Tibial nerve (tissue), 3 donors: ENCODE results near the gene DPYSL4.

ENCODE experiments used
- POLR2A ChIP-seq, 2 donors: fragments of 450-650 bp; IDR thresholded peaks; one replicate each; pipeline ENCODE4 v1.6.1; 2017; ENCODE audit warnings: antibody characterized with exemption in 2 of 2, mild to moderate bottlenecking in 2 of 2, moderate library complexity in 2 of 2
- TF ChIP-seq, protein P1 (sequence below), 5 experiments: fragments of 200-600 bp in 3 of 5; fragments of 450-650 bp in 2 of 5; sonication (generic) in 3 of 5; IDR thresholded peaks; one replicate each; pipeline ENCODE4 v1.5.1; 2016 to 2019; ENCODE audit warnings: antibody characterized with exemption in 5 of 5, mild to moderate bottlenecking in 3 of 5, moderate library complexity in 2 of 5

GRCh38 chr10:132250481-132251475 is 64.0 kb downstream of the DPYSL4 start:
- TF ChIP-seq, protein P1, sequence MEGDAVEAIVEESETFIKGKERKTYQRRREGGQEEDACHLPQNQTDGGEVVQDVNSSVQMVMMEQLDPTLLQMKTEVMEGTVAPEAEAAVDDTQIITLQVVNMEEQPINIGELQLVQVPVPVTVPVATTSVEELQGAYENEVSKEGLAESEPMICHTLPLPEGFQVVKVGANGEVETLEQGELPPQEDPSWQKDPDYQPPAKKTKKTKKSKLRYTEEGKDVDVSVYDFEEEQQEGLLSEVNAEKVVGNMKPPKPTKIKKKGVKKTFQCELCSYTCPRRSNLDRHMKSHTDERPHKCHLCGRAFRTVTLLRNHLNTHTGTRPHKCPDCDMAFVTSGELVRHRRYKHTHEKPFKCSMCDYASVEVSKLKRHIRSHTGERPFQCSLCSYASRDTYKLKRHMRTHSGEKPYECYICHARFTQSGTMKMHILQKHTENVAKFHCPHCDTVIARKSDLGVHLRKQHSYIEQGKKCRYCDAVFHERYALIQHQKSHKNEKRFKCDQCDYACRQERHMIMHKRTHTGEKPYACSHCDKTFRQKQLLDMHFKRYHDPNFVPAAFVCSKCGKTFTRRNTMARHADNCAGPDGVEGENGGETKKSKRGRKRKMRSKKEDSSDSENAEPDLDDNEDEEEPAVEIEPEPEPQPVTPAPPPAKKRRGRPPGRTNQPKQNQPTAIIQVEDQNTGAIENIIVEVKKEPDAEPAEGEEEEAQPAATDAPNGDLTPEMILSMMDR (IDR thresholded peaks at IDR 0.05), result no peak
- TF ChIP-seq POLR2A (IDR thresholded peaks at IDR 0.05), result no peak
